Stimulated activated naive CD4-positive, alpha-beta T cell (primary cell): ENCODE results near the gene ZNF714.

Source experiments
- DNase-seq, 6 experiments: peaks; one replicate each; lab custom pipeline; 2025; lab: John Stamatoyannopoulos, UW

Gene ZNF714

DNA sequence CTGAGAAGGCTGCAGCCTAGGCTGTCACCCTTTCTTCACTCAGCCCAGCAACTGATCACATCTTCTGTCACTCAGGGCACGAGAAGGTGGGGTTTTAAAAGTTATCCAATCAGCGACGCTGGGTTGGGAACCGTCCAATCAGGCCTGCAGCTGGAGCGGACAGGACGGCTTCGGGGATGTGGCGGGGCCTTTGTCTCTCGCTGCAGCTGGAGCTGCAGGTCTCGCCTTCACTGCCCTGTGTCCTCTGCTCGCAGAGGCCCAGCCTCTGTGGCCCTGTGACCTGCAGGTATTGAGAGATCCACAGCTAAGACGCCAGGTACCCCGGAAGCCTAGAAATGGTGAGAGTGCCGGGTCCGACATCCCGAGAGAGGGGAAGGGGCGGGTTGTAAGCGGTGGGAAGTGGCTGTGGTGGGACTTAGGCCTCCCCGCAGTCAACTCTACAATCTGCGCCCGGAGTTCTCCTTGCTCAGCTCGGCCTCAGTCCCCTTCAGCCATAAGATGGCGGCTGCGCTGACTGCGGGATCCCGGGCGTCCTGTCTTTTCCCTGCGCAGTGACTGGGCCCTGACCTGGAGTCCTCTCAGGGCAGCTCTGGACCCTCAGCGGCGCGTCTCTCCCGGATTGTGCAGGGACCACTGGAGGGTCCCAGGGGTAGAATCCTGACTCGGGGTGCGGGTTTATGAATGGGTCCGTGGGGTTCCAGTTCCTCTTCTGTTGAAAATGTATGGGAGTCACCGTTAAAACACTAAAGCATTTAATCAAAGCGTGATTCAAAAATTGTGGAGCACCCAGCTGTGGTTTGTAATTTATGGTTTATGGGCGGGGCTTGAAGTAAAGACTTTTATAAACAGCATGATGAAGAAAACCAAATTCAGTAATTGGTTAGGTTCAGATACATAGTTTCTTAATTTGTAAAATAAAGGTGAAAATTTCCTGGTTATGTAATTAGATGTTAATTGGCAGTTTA lies at the start of gene ZNF714:
TSS of gene ZNF714 (plus strand) at position 193 of the 965 bp plus-strand sequence. CDS start 16,066 bp downstream, outside the sequence.
- DNase-seq: peak; percentile 63 to 85 (median 77)

DNA sequence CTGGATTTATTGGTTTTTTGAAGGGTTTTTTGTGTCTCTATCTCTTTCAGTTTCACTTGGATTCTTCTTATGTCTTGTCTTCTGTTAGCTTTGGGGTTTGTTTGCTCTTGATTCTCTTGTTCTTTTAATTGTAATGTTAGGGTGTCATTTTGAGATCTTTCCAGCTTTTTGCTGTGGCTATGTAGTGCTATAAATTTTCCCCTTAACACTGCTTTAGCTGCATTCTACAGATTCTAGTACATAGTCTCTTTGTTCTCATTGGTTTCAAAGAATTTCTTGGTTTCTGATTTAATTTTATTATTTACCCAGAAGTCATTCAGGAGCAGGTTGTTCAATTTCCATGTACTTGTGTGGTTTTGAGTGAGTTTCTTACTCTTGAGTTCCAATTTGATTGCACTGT lies 37.0 kb upstream of the ZNF714 start:
- DNase-seq: no peak

DNA sequence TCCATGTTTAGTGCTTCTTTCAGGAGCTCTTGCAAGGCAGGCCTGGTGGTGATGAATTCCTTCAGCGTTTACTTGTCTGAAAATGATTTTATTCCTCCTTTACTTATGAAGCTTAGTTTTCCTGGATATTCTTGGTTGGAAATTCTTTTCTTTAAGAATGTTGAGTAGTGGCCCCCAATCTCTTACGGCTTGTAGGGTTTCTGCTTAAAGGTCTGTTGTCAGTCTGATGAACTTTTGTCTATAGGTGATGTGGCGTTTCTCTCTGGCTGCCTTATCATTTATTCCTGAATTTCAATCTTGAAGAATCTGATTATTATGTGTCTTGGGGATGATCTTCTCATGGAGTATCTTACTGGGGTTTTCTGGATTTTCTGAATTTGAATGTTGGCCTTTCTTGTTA lies 35.5 kb upstream of the ZNF714 start:
- DNase-seq: no peak

DNA sequence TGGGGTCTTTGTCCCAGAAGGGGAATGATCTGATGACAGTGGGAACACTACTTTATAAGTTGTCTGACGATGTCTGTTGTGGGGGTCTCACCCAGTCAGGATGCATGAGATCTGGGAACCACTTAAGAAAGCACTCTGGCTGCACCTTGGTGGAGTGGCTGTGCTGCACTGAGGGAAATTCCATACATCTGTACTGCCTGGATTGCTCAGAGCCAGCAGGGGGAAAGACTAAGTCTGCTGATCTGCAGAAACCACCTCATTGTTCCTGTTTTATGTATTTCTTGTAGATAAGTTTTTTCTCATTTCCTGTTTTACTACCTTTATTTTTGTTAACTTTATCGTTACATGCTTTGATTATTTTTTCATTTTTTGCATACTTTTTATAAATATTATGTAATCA lies 34.3 kb upstream of the ZNF714 start:
- DNase-seq: no peak

DNA sequence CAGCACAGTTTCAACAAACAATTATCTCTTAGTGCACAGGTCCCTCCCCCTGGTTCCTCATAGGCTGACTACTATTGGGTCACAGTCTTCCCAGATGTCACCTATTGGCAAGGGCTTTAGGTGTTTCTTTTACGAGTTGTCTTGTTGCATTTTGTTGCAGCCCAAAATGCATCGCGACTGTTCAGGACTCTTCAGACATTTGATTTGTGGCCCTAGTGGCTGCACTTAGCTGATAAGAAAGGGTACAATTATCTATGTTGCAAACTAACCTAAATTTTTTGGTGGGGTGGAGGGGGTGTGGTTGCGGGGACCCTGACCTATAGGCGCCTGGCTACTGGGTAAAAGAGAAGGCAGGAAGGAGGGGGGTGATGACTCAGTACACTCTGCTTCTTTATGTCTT lies 29.1 kb upstream of the ZNF714 start:
- no peak for DNase-seq

GRCh38 chr19:21065336-21065735 lies 16.7 kb upstream of the ZNF714 start:
- no peak for DNase-seq

GRCh38 chr19:21084343-21084742 lies 2.3 kb downstream of the ZNF714 start:
- no peak for DNase-seq

DNA sequence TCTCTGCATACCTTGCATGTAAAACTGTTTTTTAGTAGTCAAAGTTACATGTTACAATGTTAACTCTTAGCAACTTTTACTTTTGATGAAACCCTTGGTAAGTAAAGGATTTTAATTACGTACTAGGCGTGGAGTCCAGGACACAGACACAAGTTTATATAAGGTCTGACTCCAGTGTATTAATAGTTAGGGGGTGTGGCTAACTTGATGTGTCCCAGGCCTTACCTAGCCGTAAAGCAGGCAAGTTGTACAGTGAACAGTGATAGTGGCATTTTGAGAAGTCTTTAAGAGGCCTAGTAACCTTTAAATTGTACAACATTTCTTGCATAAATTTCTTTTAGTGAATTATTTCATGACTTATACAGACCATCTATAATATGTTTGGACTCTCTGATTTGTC lies 5.9 kb downstream of the ZNF714 start:
- DNase-seq: no peak

DNA sequence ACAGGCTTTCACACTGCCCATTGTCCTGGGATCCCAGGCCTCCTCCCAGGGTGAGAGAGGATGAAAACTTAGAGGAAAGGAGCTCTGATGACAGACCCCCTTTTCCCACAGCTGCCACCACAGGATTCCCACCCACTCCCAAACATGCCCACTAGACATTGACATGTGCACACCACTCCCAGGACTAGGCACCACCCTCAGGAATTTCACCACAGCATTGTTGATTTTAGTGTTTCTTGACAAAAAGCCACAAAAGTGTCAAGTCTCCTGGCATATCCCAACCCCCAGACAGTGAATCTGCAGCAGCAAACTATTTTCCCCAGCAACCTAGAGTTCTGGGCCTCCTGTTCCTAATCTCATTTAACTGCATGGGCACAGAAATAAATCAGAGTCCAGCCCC lies 10.1 kb downstream of the ZNF714 start:
- no peak for DNase-seq

- no peak for DNase-seq
Observed at GRCh38 chr19:21094347-21095025, 12.5 kb downstream of the ZNF714 start.

GRCh38 chr19:21098291-21098690 lies 16.3 kb downstream of the ZNF714 start:
- no peak for DNase-seq

DNA sequence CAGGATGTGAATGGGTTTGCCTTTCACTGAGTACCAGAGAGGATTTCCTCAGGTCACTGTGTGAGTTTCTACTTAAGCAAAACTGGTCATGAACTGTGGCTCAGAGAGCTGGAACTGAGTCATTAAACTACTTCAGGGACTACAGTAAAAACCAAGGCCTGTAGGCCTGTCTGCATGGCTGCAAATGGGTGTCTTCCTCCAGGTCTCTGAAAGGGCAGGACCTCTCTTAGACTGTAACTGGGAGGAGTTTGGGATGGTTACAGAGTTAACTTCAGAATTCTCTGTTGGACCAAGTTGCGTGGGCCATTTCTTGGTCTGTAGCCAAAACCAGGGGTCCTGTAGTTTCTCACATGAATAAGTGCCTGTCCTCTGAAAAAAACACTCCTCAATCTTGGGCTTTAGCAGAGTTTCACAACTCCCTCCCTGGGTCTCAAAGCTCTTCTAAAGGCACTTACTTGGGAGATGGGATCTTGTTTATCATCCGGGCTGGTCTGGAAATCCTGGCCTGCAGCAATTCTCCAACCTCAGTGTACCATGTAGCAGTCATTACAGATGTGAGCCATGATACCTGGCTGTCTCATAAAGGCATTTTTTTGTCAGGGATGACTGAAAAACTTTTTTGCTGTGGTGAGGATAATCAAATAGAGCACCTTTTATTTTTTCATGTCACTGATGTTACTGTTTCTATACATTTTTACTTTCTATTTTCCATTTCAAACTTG lies 19.7 kb downstream of the ZNF714 start:
- DNase-seq: no peak

GRCh38 chr19:21109116-21109515 lies 27.1 kb downstream of the ZNF714 start:
- no peak for DNase-seq

DNA sequence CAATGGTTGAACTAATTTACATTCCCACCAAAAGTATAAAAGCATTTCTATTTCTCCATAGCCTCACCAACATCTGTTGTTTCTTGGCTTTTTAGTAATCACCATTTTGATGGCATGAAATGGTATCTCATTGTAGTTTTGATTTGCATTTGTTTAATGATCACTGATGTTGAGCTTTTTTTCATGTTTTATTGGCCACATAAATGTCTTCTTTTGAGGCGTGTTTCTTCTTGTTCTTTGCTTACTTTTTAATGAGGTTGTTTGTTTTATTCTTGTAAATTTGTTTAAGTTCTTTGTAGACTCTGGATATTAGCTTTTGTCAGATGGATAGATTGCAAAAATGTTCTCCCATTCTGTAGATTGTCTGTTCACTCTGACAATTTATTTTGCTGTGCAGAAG lies 28.2 kb downstream of the ZNF714 start:
- no peak for DNase-seq

GRCh38 chr19:21115430-21115829 lies 33.4 kb downstream of the ZNF714 start:
- no peak for DNase-seq

GRCh38 chr19:21117041-21117907 lies 35.3 kb downstream of the ZNF714 start:
- no peak for DNase-seq

GRCh38 chr19:21126078-21126477 lies 44.1 kb downstream of the ZNF714 start:
- DNase-seq: no peak

DNA sequence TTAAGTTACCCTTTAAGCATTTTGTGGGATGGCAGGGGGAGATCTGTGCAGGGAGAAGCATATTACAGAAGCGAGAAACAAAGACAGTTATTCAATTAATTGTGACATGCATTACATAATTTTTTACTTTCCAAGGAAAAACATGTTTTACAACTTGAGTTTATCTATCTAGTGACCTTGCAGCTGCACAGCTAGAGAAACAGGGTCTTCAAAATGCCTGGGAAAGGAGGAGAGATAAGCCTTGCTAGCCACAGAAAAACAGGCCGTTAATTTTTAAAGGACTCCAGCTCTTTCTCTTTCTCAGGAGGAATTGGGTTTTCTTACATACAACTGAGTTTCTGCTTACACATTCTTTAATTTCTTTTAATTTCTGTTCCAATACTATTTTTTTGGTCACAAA lies 45.0 kb downstream of the ZNF714 start:
- DNase-seq: no peak

GRCh38 chr19:21127898-21128297 lies 45.9 kb downstream of the ZNF714 start:
- no peak for DNase-seq

GRCh38 chr19:21128901-21129698 lies 47.1 kb downstream of the ZNF714 start:
- DNase-seq: no peak
